Astrocyte of the spinal cord (primary cell): ENCODE data around the gene KCNJ1.
A peak's percentile ranks its signal among the peaks of the same experiment; 100 is the strongest.

Experiments used
- DNase-seq: peaks from one replicate; pipeline ENCODE4 v3.0.0; 2011; ENCODE audit warnings: low read depth, low spot score
- H3K4me3 ChIP-seq: 2 replicates; pipeline ENCODE4 v1.5.1; 2011; ENCODE audit warnings: low read depth, mild to moderate bottlenecking, low read length, moderate library complexity
- in situ Hi-C: cut with HindIII; loops from 2 replicates; pipeline ENCODE4 v1.10.0; 2017; ENCODE audit warnings: low sequenced_read_pairs
- TF ChIP-seq, protein P1 (sequence below): IDR thresholded peaks from 2 replicates; pipeline ENCODE4 v1.5.1; 2012; ENCODE audit warnings: low read depth, mild to moderate bottlenecking, low read length, inconsistent platforms

The KCNJ1 gene

DNA sequence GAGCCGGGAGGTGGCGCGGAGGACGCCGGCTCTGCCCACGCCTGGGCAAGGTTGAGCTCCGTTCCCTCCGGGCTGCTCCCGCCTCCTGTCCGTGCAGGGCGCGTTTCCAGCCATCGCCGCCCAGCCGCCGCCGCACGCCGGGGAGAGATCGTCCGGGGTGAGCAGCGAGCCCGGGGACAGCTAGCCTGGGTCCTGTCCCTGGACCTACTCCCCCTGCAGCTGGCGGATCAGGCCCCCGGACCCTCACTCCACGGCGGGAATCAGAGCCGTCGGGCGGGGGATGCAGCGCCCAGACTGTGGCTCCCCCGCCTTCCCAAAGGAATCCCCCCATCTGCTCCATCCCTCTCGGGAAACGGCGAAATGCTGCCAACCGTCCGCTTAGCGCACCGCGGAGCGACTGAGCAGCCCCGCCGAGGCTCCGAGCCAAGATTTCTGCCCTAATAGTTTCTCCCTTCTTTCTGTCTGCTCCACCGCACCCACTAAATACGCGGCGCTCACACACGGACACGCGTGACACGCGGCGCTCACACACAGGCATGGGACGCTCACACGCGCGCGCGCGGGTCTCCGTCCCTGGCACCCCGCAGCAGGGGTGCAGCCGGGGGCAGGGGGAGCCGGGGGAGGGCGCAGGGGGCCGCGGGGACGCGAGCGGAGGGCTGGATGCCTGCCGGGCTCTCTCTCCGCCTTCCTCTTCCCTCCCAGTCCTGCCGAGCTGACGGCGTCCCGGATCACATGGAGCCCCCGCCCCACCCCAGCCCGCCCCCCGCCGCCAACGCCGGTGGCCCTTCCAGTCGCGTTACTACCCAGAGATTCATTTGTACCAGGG, 23.7 kb upstream of the KCNJ1 start, which contains the start of gene KCNJ5:
Gene KCNJ5, plus strand, starts transcription at position 814 of the 826 bp plus-strand sequence. CDS start 19,918 bp downstream, outside the sequence.
- in situ Hi-C loops: no loop called here
- H3K4me3 ChIP-seq: peak within 1 kb of the TSS; percentile 35
- DNase-seq: no peak
- TF ChIP-seq, protein P1, sequence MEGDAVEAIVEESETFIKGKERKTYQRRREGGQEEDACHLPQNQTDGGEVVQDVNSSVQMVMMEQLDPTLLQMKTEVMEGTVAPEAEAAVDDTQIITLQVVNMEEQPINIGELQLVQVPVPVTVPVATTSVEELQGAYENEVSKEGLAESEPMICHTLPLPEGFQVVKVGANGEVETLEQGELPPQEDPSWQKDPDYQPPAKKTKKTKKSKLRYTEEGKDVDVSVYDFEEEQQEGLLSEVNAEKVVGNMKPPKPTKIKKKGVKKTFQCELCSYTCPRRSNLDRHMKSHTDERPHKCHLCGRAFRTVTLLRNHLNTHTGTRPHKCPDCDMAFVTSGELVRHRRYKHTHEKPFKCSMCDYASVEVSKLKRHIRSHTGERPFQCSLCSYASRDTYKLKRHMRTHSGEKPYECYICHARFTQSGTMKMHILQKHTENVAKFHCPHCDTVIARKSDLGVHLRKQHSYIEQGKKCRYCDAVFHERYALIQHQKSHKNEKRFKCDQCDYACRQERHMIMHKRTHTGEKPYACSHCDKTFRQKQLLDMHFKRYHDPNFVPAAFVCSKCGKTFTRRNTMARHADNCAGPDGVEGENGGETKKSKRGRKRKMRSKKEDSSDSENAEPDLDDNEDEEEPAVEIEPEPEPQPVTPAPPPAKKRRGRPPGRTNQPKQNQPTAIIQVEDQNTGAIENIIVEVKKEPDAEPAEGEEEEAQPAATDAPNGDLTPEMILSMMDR: no peak

DNA sequence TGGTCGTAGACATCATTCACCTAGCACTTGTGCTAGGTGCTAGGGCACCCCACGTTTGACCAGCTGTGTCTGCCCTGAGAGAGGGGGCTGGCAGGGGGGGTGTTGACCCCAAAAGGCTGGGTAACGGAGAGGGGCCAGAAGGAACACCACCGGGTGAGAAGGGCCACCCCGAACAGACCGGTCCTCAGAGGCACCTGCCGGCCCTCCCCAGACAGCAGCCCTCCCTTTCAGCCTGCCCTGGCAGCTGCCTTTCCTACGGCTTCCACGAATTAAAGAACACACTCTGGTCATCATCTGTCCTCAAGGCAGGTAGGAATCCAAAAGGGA, 23.1 kb upstream of the KCNJ1 start:
- H3K4me3 ChIP-seq: peak overlapping the region; percentile 35
- DNase-seq: no peak
- TF ChIP-seq, protein P1: no peak
- in situ Hi-C loops: no loop called here

DNA sequence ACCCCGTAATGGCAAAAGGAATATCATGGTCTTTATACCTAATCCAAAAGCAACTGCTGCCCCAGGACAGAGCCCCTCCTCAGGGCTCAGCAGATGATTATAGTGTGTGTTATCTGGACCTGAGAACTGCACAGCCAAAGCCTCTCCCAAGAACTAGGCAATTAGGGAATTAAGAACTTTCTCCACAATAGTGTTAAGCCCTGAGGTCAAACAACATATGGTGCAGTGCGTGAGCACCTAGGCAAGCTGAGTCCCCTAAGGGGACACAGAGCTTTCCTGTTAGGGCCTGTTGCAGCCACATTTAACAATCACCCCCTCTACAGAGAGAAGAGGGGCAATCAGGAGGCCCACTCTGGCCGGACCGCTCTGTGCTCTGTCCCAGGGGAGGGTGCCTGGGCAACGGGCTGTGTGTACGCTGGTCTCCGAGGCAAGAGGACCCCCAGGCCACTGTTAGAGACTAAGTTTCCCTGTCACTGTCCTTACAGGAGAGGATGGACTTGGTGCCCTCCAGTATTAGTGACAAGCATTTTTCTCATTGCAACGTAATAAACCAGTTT, 22.6 kb upstream of the KCNJ1 start:
- no peak for DNase-seq
- H3K4me3 ChIP-seq: no peak overlapping the region
- in situ Hi-C loops: no loop called here
- TF ChIP-seq, protein P1: no peak

DNA sequence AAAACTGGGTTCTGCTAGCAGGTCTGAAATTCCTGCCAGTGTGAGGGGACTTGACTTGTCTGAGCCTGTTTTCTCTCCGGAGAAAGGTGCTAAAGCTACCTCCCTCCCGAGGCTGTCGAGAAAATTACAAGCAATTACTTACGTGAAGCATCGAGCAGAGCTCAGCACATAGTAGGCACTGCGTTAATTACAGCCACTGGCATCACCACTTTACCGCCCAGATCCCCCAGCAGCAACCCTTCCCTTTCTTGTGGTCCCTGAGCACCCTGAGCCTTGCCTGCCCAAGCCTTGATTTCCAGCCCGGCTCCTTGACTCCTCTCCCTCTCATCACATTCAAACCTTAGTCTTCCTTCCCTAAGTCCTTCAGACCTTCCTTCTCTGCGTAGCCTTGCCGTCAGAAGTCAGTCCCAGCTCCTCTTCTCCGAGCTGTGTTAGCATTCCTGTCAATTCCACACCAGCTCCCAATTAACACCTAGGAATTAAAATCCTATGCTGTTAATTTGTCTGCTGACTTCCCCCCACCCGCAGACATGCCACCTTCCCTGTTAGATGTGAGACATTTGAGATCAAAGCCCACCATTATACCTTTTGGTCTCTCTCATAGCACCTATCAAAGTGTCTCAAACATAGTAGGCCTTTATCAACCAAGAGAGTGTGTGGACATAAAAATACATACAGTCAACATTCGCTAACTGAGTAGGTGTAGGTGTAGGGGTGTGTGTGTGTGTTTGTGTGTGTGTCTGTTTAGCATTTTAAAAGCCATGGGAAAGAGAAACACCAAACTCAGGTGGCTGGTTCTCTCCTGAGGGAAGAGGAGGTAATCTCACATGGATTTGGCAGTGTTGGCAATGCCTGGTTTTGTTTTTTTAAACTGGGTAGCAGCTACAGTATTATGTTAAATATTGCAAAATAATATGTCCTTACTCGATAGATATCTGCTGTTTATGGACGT, 21.2 kb upstream of the KCNJ1 start:
- H3K4me3 ChIP-seq: no peak overlapping the region

DNA sequence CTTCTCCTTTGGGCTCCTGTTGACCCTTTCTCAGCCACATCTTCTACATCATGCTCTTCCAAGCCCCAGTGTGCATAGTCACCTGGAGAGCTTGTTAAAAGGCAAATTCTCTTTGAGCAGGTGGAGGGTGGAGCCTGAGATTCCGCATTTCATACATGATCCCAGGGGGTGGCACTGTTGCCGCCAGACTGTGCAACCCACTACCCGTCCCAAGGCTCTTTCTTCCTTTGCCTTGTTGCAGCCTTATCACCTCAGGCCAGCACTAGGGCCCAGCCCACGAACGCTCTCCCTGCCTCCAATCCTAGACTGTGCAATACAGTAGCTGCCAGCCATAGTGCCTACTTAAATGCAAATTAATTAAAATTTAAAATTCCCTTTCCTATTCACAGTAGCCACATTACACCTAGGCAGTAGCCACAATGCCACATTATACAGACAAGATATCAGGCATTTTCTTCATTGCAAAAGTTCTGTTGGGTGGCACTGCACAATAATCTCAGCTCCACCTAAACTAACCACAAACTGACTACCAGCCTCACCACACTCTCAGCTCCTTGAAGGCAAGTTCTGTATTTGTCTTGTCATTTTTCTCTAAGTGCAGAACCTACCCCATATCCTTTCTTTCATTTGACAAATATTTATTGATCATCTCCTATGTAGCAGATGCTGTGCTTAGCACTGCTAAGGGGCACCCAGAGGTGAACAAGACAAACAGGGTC, 19.5 kb upstream of the KCNJ1 start:
- no peak overlapping the region for H3K4me3 ChIP-seq
- TF ChIP-seq, protein P1: peak; percentile 45
- in situ Hi-C loops: no loop called here
- no peak for DNase-seq

More for the DNA sequence above, 21.2 kb upstream of the KCNJ1 start:
- TF ChIP-seq, protein P1: no peak
- no peak for DNase-seq
- in situ Hi-C loops: no loop called here
